Measurements from ENCODE around the gene DDX10. TPM values are rescaled to one million over a fixed set of nuclear protein-coding genes. Genes with fewer than 3 reads are reported as not detected.
A peak's percentile ranks its signal among the peaks of the same experiment; 100 is the strongest.

Gene DDX10
- total and polyA plus RNA-seq, 2 of the 8 experiments (the other 6 are each of a cell fraction or from before 2014, with no cell fraction given): 49.2 to 52.2 TPM

DNA sequence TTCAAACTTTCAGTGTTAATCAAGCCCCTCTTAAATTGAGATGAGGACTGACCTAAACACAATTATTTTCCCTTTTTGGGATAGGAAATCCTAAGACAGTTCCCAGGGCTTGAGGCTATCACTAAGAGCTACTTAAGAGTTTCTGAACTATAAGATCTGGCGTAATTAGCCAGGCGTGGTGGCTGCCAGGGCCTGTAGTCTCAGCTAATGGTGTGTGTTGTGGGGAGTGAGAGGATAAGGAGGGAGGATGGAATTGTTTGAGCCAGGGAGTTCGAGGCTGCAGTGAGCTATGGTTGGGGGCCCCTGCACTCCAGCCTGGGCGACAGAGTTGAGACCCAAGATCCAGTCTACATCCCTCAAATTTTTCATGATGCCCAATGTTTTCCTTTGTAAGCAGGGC, 47.8 kb upstream of the DDX10 start:
- WGBS, 2 experiments (ENCODE audit: extremely low coverage in 1 of 2, insufficient coverage in 1 of 2, insufficient read length in 1 of 2, insufficient replicate concordance in 2 of 2, low coverage in 1 of 2, low lambda C conversion rate in 2 of 2, missing lambda C conversion rate in 1 of 2): 83% methylated on average over 4 of the region's 4 CpGs; no CpG with 5 or more reads in 1 of the 2 experiments
- Histone ChIP-seq H3K4me1 (replicated peaks in 1 of 4; ENCODE audit: control insufficient read depth in 3 of 4, insufficient read depth in 4 of 4, low read length in 3 of 4) (no peaks in the 10 kb centered on the region), H3K14ac (ENCODE audit: insufficient read length) (no peak overlapping the region), H3K9me3 (ENCODE audit: insufficient read depth in 2 of 2, low read depth in 1 of 2, low read length in 1 of 2) (no peaks in the 10 kb centered on the region), H2BK15ac (ENCODE audit: low read length) (no peak overlapping the region), H3K36me3 (ENCODE audit: control insufficient read depth in 2 of 4, insufficient read depth in 4 of 4, low read length in 3 of 4) (no peaks in the 10 kb centered on the region), H3K79me1 (ENCODE audit: low read depth, low read length) (no peaks in the 10 kb centered on the region), H3K23ac (ENCODE audit: insufficient read length) (no peak overlapping the region), H2AK5ac (ENCODE audit: low read depth, low read length) (no peak overlapping the region), H3K27ac (ENCODE audit: low read depth, low read length) (no peak overlapping the region), H3K23me2 (ENCODE audit: low read depth, low read length) (no peaks in the 10 kb centered on the region), H3K56ac (replicated peaks; ENCODE audit: insufficient read length, low read depth, low read length) (no peak overlapping the region), H3K79me2 (ENCODE audit: control insufficient read depth in 1 of 2, insufficient read depth in 2 of 2, low read length in 2 of 2) (no peaks in the 10 kb centered on the region), H2AFZ (ENCODE audit: low read length) (peak overlapping the region; percentile 86), H3K9ac (replicated peaks in 1 of 4; ENCODE audit: extremely low read depth in 1 of 4, low read depth in 3 of 4, low read length in 3 of 4) (no peak overlapping the region), H3K4me2 (ENCODE audit: insufficient read depth in 1 of 2, low read depth in 2 of 2, low read length in 2 of 2) (no peak overlapping the region), H3K4me3 (ENCODE audit: extremely low read depth in 1 of 4, insufficient read depth in 2 of 4, low read depth in 3 of 4, low read length in 4 of 4) (no peak overlapping the region), H3K18ac (ENCODE audit: extremely low read depth, low read length) (no peak overlapping the region), H4K91ac (replicated peaks; ENCODE audit: insufficient read length, low read length) (no peak overlapping the region), H4K20me1 (replicated peaks in 1 of 2; ENCODE audit: control insufficient read depth in 1 of 2, insufficient read depth in 2 of 2, low read length in 2 of 2) (no peaks in the 10 kb centered on the region), H2BK20ac (ENCODE audit: low read length) (no peak overlapping the region), H3K4ac (replicated peaks; ENCODE audit: insufficient read length, low read depth, low read length) (no peak overlapping the region), H4K5ac (ENCODE audit: insufficient read length, low read depth, low read length) (no peak overlapping the region), H2BK12ac (ENCODE audit: low read depth, low read length) (no peak overlapping the region), H2BK120ac (replicated peaks; ENCODE audit: low read depth, low read length) (no peak overlapping the region), H3K27me3 (replicated peaks in 1 of 4; ENCODE audit: control insufficient read depth in 3 of 4, extremely low read depth in 1 of 4, insufficient read depth in 3 of 4, low read length in 3 of 4) (no peaks in the 10 kb centered on the region), H2BK5ac (ENCODE audit: low read depth, low read length) (no peak overlapping the region), H4K8ac (ENCODE audit: extremely low read depth, insufficient read depth, low read length) (no peak overlapping the region)
- POLR2A ChIA-PET (ENCODE audit: partially characterized antibody): interaction anchor here (1.2 to 1.3 kb wide), 2 partner anchors 9 to 24 kb away, joined by 3 to 5 read pairs; partner anchors contain the start of gene EXPH5
- FAIRE-seq (no peak), DNase-seq (ENCODE audit: low read depth in 1 of 2, low spot score in 2 of 2) (no peak)
- CTCF ChIA-PET (ENCODE audit: partially characterized antibody): no interaction called here
- TF ChIP-seq TAF7 (optimal IDR thresholded peaks at IDR 0.05; ENCODE audit: borderline replicate concordance, low read depth, low read length) (no peak), EP300 (IDR thresholded peaks at IDR 0.05; ENCODE audit: borderline replicate concordance in 1 of 2, low read depth in 2 of 2, low read length in 2 of 2) (no peak), RNF2 (IDR thresholded peaks at IDR 0.05; ENCODE audit: borderline replicate concordance, low read depth, low read length, missing control alignments, poor library complexity, severe bottlenecking) (no peak), ASH2L (IDR thresholded peaks at IDR 0.05; ENCODE audit: low read length) (no peak)

Measured in H1 (cell line).